K562 (cell line): Measurements from ENCODE around the gene MAN1B1. TPM values are rescaled to one million over a fixed set of nuclear protein-coding genes. Genes with fewer than 3 reads are reported as not detected.
A peak's percentile ranks its signal among the peaks of the same experiment; 100 is the strongest.

Source experiments
- ATAC-seq: fragments of 200-7000 bp; cut with Tn5 transposase; 3 replicates; pipeline ENCODE4 v1.9.1; 2020; ENCODE audit warnings: moderate library complexity
- BruUV-seq: library from RNA; stranded (reverse); fragments of 400-500 nt; replicated peaks from 2 replicates; lab custom pipeline; 2021; lab: Mats Ljungman, UMichigan
- CTCF ChIA-PET: fragments of 300-600 bp; formaldehyde crosslinking; extraction: SDS; loops from one replicate; lab custom pipeline; 2021; ENCODE audit warnings: low intra/inter-chr PET ratio; lab: Yijun Ruan, JAX
- POLR2A ChIA-PET: fragments of 300-600, 350-650 bp; sonication (Branson Sonifier 250); formaldehyde crosslinking; extraction: SDS; loops from one replicate; lab custom pipeline; 2021; ENCODE audit warnings: antibody characterized with exemption, inconsistent platforms; lab: Yijun Ruan, JAX
- DNase-seq, 4 experiments: peaks; one replicate each; pipeline versions ENCODE4 v3.0.0 to v3.0.0-alpha.2; 2011 to 2018; ENCODE audit warnings: low spot score in 3 of 4, mixed read lengths in 3 of 4; ENCODE audit errors: extremely low read depth in 1 of 4
- FAIRE-seq: peaks from 2 replicates; lab custom pipeline; 2011; peaks lifted over from hg19 to GRCh38; lab: Jason Lieb, UNC
- H2AFZ ChIP-seq: 2 replicates; pipeline ENCODE4 v1.6.0; 2011; ENCODE audit warnings: low read depth, low read length, control low read depth, inconsistent platforms
- H3K27ac ChIP-seq: fragments of 200-600 bp; 3 replicates; pipeline ENCODE4 v1.8.0; 2011; ENCODE audit warnings: low read depth, mild to moderate bottlenecking, control low read depth, inconsistent platforms, low read length, moderate library complexity, mixed read lengths; ENCODE audit errors: extremely low read depth
- H3K27me3 ChIP-seq, 2 experiments: fragments of 300-600 bp in 1 of 2; 2 replicates in 1 of 2; 3 replicates in 1 of 2; pipeline versions ENCODE4 v1.6.0 to v1.8.0; 2011; ENCODE audit warnings: inconsistent platforms in 2 of 2, low read length in 2 of 2, mild to moderate bottlenecking in 1 of 2, mixed read lengths in 1 of 2, moderate library complexity in 1 of 2; ENCODE audit not compliant: control insufficient read depth in 2 of 2, insufficient read depth in 2 of 2
- H3K36me3 ChIP-seq: fragments of 300-600 bp; 3 replicates; pipeline ENCODE4 v1.8.0; 2011; ENCODE audit warnings: mild to moderate bottlenecking, low read length, inconsistent platforms; ENCODE audit not compliant: control insufficient read depth, insufficient read depth
- H3K4me1 ChIP-seq, 2 experiments: fragments of 200-600 bp in 1 of 2; replicated peaks in 1 of 2; 2 replicates in 1 of 2; 3 replicates in 1 of 2; pipeline versions ENCODE4 v1.5.1 to v1.8.0; 2011; ENCODE audit warnings: inconsistent platforms in 2 of 2, low read length in 2 of 2, mild to moderate bottlenecking in 1 of 2, mixed read lengths in 1 of 2, moderate library complexity in 1 of 2; ENCODE audit not compliant: control insufficient read depth in 2 of 2, insufficient read depth in 2 of 2
- H3K4me2 ChIP-seq: 2 replicates; pipeline ENCODE4 v1.6.1; 2011; ENCODE audit warnings: low read length, control low read depth, inconsistent platforms, mixed read lengths; ENCODE audit not compliant: insufficient read depth
- H3K4me3 ChIP-seq: fragments of 200-600 bp; sonication (generic), shearing (Covaris generic); 2 replicates; pipeline ENCODE4 v1.5.1; 2016; ENCODE audit warnings: control low read depth, inconsistent platforms
- H3K79me2 ChIP-seq: fragments of 200-600 bp; 3 replicates; pipeline ENCODE4 v1.8.0; 2011; ENCODE audit warnings: low read length, inconsistent platforms; ENCODE audit not compliant: control insufficient read depth, insufficient read depth
- H3K9ac ChIP-seq, 2 experiments: 2 replicates each; pipeline versions ENCODE4 v1.6.0 to v1.6.1; 2011; ENCODE audit warnings: low read depth in 2 of 2, low read length in 2 of 2, control low read depth in 1 of 2, inconsistent platforms in 1 of 2, mild to moderate bottlenecking in 1 of 2, mixed read lengths in 1 of 2; ENCODE audit not compliant: insufficient read depth in 1 of 2
- H3K9me1 ChIP-seq: one replicate; pipeline ENCODE4 v1.6.0; 2011; ENCODE audit warnings: inconsistent platforms, mild to moderate bottlenecking, low read length, moderate library complexity; ENCODE audit not compliant: control insufficient read depth, insufficient read depth
- H3K9me3 ChIP-seq: replicated peaks from 2 replicates; pipeline ENCODE4 v1.5.1; 2011; ENCODE audit warnings: low read depth, low read length, inconsistent platforms; ENCODE audit not compliant: control insufficient read depth, insufficient read depth
- H4K20me1 ChIP-seq: replicated peaks from 2 replicates; pipeline ENCODE4 v1.6.1; 2011; ENCODE audit warnings: low read length, inconsistent platforms, mixed read lengths; ENCODE audit not compliant: control insufficient read depth, insufficient read depth
- BHLHE40 ChIP-seq: IDR thresholded peaks from 2 replicates; pipeline ENCODE4 v1.6.1; 2011; ENCODE audit warnings: low read length, improper control_type of control experiment
- FOXA3 ChIP-seq, 2 experiments: fragments of 450-650 bp in 1 of 2; sonication (generic) in 1 of 2; formaldehyde crosslinking; IDR thresholded peaks in 1 of 2; conservative IDR thresholded peaks in 1 of 2; 2 replicates each; pipeline versions ENCODE4 v1.4.0 to v1.8.0; 2020 to 2022; ENCODE audit warnings: mild to moderate bottlenecking in 2 of 2, missing genetic modification reagents in 1 of 2
- MBD2 ChIP-seq: sonication (generic); IDR thresholded peaks from 2 replicates; pipeline ENCODE4 v1.6.1; 2016; ENCODE audit warnings: low read depth, borderline replicate concordance
- MYNN ChIP-seq, 2 experiments: sonication (generic); formaldehyde crosslinking in 1 of 2; IDR thresholded peaks; 2 replicates each; pipeline versions ENCODE4 v1.5.0 to v1.6.1; 2016 to 2020; ENCODE audit warnings: antibody characterized with exemption in 1 of 2, missing genetic modification reagents in 1 of 2
- PHB ChIP-seq: fragments of 250-450 bp; sonication (Bioruptor Pico); IDR thresholded peaks from 2 replicates; pipeline ENCODE4 v1.5.0; 2021
- TEAD4 ChIP-seq, 2 experiments: sonication (generic) in 1 of 2; formaldehyde crosslinking in 1 of 2; IDR thresholded peaks; 2 replicates each; pipeline versions ENCODE4 v1.6.1 to v1.8.0; 2012 to 2022; ENCODE audit warnings: borderline replicate concordance in 1 of 2, inconsistent platforms in 1 of 2, low read length in 1 of 2, mild to moderate bottlenecking in 1 of 2, missing genetic modification reagents in 1 of 2
- TGIF2 ChIP-seq: sonication (generic); formaldehyde crosslinking; IDR thresholded peaks from 2 replicates; pipeline ENCODE4 v1.8.1; 2022; ENCODE audit warnings: mild to moderate bottlenecking, missing genetic modification reagents, moderate library complexity
- WGBS: fragments of 100-300 bp; shearing (Covaris generic); methylation state at CpG from one replicate; pipeline ENCODE4 v1.1.6; 2016; ENCODE audit warnings: low coverage, mixed read lengths; ENCODE audit not compliant: insufficient coverage; ENCODE audit errors: missing lambda C conversion rate; 5-methylcytosine and 5-hydroxymethylcytosine counted together
- in situ Hi-C: fragments of 300-500 bp; cut with MboI; formaldehyde crosslinking; loops from 4 replicates; pipeline ENCODE4 v1.15.0; 2018; ENCODE audit warnings: inconsistent platforms, mixed read lengths
- intact Hi-C: fragments of 100-400 bp; cut with micrococcal nuclease; formaldehyde crosslinking; loops from 2 replicates; pipeline ENCODE4 v1.14.2; 2022
- polyA plus RNA-seq, 8 experiments: library from polyadenylated mRNA; depleted of rRNA in 4 of 8; stranded (reverse) in 5 of 8; unstranded in 3 of 8; fragments of >200 nt; fragmentation: Nextera tagmentation in 2 of 8; fragmentation: Illumina TruSeq in 1 of 8; extraction: Ambion mirVana in 2 of 8; extraction: Trizol in 1 of 8; gene quantifications; 2 replicates each; pipeline versions ENCODE4 v1.2.1 to v1.2.3, GENCODE V29; 2011 to 2014; ENCODE audit warnings: inconsistent platforms in 1 of 8, missing spikeins in 1 of 8
- total RNA-seq, 7 experiments: library from RNA; depleted of rRNA in 6 of 7; stranded (reverse); fragments of >200 nt in 6 of 7; fragmentation: Illumina TruSeq in 2 of 7; extraction: Trizol in 2 of 7; gene quantifications; 2 replicates each; pipeline versions ENCODE4 v1.2.1 to v1.2.3, GENCODE V29; 2011 to 2021; ENCODE audit warnings: low replicate concordance in 1 of 7

MAN1B1 gene
- total and polyA plus RNA-seq, 9 of the 15 experiments (the other 6 are each of a cell fraction or from before 2014, with no cell fraction given) = 0.55 to 36.6 (median 27.3) TPM

GRCh38 chr9:137116027-137116507 lies 29.3 kb downstream of the MAN1B1 start:
- peak overlapping the region in 1 of 2 experiments; percentile 90; a peak in 2 of 4 replicates for H3K9ac ChIP-seq
- in situ Hi-C loops = no loop called here
- intact Hi-C loops = loop anchor here (5.0 kb wide), 1 partner anchor 64 kb away; the partner anchor contains the start of gene ENTPD2
- H3K27ac ChIP-seq = no peak overlapping the region
- ChIA-PET POLR2A (interaction anchor here (0.6 to 1.0 kb wide), 2 partner anchors 9 kb away, joined by 3 read pairs; no protein-coding TSS in a partner anchor), CTCF (no interaction called here)
- WGBS = 79% methylated on average over 6 of the region's 6 CpGs
- ATAC-seq (no peak), DNase-seq (no peak), FAIRE-seq (peak; percentile 11)
- H3K9me1 ChIP-seq = no peaks in the 10 kb centered on the region
- BruUV-seq = no TSS peak
- no peaks in the 10 kb centered on the region for H3K27me3 ChIP-seq
- H3K36me3 ChIP-seq = peaks cover 25% of the 10 kb centered on the region; the same call in 2 of the 3 replicates
- H3K4me3 ChIP-seq = no peak overlapping the region
- H3K9me3 ChIP-seq = no peaks in the 10 kb centered on the region
- TF ChIP-seq PHB (CRISPR knock-in tag) (no peak), FOXA3 (CRISPR knock-in tag; conservative IDR thresholded peaks at IDR 0.05 in 1 of 2, IDR thresholded peaks at IDR 0.05 in 1 of 2) (peak in 1 of 2 experiments; percentile 86; a peak in 1 of 4 replicates), TEAD4 (IDR thresholded peaks at IDR 0.05; ENCODE audit: low read length) (no peak), TEAD4 (CRISPR knock-in tag; IDR thresholded peaks at IDR 0.05; ENCODE audit: borderline replicate concordance) (0 out of 2 replicates have a peak, but pooled peaks have one; percentile 18), MYNN (IDR thresholded peaks at IDR 0.05) (no peak), MYNN (CRISPR knock-in tag; IDR thresholded peaks at IDR 0.05) (no peak), MBD2 (no peak), BHLHE40 (no peak), TGIF2 (CRISPR knock-in tag) (no peak)
- no peaks in the 10 kb centered on the region for H4K20me1 ChIP-seq
- H3K4me2 ChIP-seq = no peak overlapping the region; the same call in 1 of the 2 replicates
- no peak overlapping the region for H2AFZ ChIP-seq
- peaks cover 27% of the 10 kb centered on the region for H3K79me2 ChIP-seq
- peaks cover 18 to 58% of the 10 kb centered on the region in 2 experiments for H3K4me1 ChIP-seq
